Measurements from ENCODE around the gene IGF1. TPM values are rescaled to one million over a fixed set of nuclear protein-coding genes. Genes with fewer than 3 reads are reported as not detected.

Gene IGF1
- total RNA-seq, 4 donors from 2014 or later, result 3.6 to 161 (median 33.9) TPM

DNA sequence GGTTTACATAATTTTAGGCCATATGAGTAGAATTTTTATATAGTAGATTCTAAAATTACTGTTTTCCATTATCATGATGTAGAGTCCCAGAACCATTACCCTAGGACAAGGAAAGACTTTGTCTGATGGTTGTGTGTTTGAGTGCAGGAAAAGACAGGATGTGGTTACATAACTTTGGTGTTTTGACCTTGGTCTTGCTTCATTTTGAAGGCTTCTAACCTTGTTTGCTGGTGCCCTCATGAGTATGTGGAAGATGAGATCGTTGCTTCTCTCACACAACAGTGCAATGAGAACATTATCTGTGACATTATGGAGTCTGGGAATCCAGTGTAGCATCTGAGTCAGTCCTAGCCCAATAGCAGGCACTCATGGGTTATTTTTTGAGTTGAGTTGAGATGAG, 106.2 kb downstream of the IGF1 start:
- H3K4me1 ChIP-seq, result no peaks in the 10 kb centered on the region
- no peaks in the 10 kb centered on the region for H3K36me3 ChIP-seq
- TF ChIP-seq, protein P1, sequence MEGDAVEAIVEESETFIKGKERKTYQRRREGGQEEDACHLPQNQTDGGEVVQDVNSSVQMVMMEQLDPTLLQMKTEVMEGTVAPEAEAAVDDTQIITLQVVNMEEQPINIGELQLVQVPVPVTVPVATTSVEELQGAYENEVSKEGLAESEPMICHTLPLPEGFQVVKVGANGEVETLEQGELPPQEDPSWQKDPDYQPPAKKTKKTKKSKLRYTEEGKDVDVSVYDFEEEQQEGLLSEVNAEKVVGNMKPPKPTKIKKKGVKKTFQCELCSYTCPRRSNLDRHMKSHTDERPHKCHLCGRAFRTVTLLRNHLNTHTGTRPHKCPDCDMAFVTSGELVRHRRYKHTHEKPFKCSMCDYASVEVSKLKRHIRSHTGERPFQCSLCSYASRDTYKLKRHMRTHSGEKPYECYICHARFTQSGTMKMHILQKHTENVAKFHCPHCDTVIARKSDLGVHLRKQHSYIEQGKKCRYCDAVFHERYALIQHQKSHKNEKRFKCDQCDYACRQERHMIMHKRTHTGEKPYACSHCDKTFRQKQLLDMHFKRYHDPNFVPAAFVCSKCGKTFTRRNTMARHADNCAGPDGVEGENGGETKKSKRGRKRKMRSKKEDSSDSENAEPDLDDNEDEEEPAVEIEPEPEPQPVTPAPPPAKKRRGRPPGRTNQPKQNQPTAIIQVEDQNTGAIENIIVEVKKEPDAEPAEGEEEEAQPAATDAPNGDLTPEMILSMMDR (IDR thresholded peaks at IDR 0.05), result no peak
- no peak for TF ChIP-seq POLR2A (IDR thresholded peaks at IDR 0.05)
- H3K9me3 ChIP-seq, result no peaks in the 10 kb centered on the region
- no peak overlapping the region for H3K27ac ChIP-seq
- no peaks in the 10 kb centered on the region for H3K27me3 ChIP-seq
- intact Hi-C loops (cut with DNase I; ENCODE audit: low total_unique reads), result no loop called here
- no peak for DNase-seq
- H3K4me3 ChIP-seq, result no peak overlapping the region

DNA sequence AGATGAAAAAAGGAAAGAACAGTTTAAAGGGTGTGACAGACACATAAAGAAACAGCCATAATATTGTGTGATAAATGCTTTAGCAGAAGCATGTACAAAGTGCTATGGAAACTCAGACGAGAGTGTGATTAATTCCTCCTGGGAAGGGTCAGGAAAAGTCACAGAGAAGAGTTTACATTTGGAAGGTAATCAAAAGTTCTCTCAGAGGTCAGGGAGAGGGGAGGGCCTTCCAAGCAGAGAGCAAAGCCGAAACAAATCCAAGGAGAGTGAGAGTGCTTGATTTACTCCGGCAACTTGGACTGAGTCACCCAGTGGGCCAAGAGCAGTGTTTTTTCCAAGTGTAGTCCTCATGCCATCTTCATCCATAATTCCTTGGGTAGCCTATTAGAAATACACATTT, 108.3 kb downstream of the IGF1 start:
- H3K36me3 ChIP-seq, result no peaks in the 10 kb centered on the region
- TF ChIP-seq, protein P1 (IDR thresholded peaks at IDR 0.05), result no peak
- TF ChIP-seq POLR2A (IDR thresholded peaks at IDR 0.05), result no peak
- H3K4me1 ChIP-seq, result no peaks in the 10 kb centered on the region
- DNase-seq, result no peak
- no peaks in the 10 kb centered on the region for H3K9me3 ChIP-seq
- H3K4me3 ChIP-seq, result no peak overlapping the region
- no peaks in the 10 kb centered on the region for H3K27me3 ChIP-seq
- H3K27ac ChIP-seq, result no peak overlapping the region
- intact Hi-C loops (cut with DNase I; ENCODE audit: low total_unique reads), result no loop called here

DNA sequence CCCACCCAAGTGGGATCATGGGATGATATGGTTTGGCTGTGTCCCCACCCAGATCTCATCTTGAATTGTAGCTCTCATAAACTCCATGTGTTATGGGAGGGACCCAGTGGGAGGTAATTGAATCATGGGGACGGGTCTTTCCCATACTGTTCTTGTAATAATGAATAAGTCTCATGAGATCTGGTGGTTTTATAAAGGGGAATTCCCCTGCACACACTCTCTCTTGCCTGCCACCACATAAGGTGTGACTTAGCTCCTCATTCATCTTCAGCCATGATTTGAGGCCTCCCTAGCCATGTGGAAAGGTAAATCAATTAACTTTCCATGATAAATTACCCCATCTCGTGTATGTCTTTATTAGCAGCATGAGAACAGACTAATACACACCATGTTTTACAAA, 109.2 kb downstream of the IGF1 start:
- no peak for TF ChIP-seq POLR2A (IDR thresholded peaks at IDR 0.05)
- TF ChIP-seq, protein P1 (IDR thresholded peaks at IDR 0.05), result no peak
- Histone ChIP-seq H3K27me3 (no peaks in the 10 kb centered on the region), H3K9me3 (no peaks in the 10 kb centered on the region), H3K4me1 (no peaks in the 10 kb centered on the region), H3K36me3 (no peaks in the 10 kb centered on the region), H3K4me3 (no peak overlapping the region), H3K27ac (no peak overlapping the region)
- DNase-seq, result no peak
- intact Hi-C loops (cut with DNase I; ENCODE audit: low total_unique reads), result no loop called here

DNA sequence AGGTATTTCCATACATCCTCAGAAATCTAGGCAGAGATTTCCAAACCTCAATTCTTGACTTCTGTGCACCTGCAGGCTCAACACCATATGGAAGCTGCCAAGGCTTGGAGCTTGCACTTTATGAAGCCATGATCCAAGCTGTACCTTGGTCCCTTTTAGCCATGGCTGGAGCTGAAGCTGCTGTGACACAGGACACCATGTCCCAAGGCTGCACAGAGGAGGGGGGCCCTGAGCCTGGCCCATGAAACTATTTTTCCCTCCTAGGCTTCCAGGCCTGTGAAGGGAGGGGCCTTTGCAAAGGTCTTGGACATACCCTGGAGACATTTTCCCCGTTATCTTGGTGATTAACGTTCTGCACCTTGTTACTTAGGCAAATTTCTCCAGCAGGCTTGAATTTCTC, 110.5 kb downstream of the IGF1 start:
- TF ChIP-seq, protein P1 (IDR thresholded peaks at IDR 0.05), result no peak
- no peak for TF ChIP-seq POLR2A (IDR thresholded peaks at IDR 0.05)
- Histone ChIP-seq H3K4me1 (no peaks in the 10 kb centered on the region), H3K9me3 (no peaks in the 10 kb centered on the region), H3K36me3 (no peaks in the 10 kb centered on the region), H3K27ac (no peak overlapping the region), H3K27me3 (no peaks in the 10 kb centered on the region), H3K4me3 (no peak overlapping the region)
- no peak for DNase-seq
- intact Hi-C loops (cut with DNase I; ENCODE audit: low total_unique reads), result no loop called here

DNA sequence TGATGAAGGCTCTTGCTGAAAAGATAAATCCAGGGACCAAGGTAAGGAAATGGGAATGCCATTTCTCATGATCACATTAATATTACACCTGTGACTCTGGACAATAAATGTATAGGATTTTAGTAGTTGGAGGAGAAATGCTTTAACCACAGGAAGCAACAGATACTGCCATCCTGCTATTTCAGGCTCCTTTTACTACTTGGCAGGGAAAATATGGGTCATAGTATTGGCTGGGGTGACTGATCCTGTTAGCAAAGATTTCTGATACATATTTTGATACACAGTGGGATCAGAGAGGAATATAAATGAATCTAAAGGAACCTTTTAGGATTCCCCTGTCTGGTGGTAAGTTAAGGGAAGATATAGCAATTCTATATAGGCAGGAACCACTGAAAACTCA, 115.0 kb downstream of the IGF1 start:
- H3K4me1 ChIP-seq, result no peaks in the 10 kb centered on the region
- no peak overlapping the region for H3K27ac ChIP-seq
- no peak for DNase-seq
- TF ChIP-seq POLR2A (IDR thresholded peaks at IDR 0.05), result no peak
- no peaks in the 10 kb centered on the region for H3K27me3 ChIP-seq
- no peak overlapping the region for H3K4me3 ChIP-seq
- H3K36me3 ChIP-seq, result no peaks in the 10 kb centered on the region
- intact Hi-C loops (cut with DNase I; ENCODE audit: low total_unique reads), result no loop called here
- H3K9me3 ChIP-seq, result no peaks in the 10 kb centered on the region

DNA sequence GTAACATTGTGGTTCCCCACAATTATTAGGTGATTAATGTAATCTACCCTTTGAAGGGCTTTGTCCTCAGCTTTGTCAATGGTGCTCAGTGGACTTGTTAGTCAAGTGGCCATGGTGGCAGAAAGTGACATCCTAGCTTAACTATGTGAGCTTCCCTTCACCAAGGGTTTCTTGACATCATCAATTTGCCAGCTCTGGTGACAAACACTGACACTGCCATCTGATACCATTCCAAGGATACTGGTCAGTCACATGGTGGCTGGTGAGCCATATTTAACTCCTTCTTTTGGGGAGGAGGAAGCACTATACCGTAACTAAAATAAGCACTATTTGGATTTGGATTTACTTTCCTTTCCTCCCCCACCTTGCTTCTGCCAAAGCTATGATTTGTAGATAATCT, 115.7 kb downstream of the IGF1 start:
- Histone ChIP-seq H3K27ac (no peak overlapping the region), H3K4me1 (no peaks in the 10 kb centered on the region), H3K36me3 (no peaks in the 10 kb centered on the region), H3K9me3 (no peaks in the 10 kb centered on the region), H3K27me3 (no peaks in the 10 kb centered on the region), H3K4me3 (no peak overlapping the region)
- TF ChIP-seq, protein P1 (IDR thresholded peaks at IDR 0.05), result no peak
- no peak for TF ChIP-seq POLR2A (IDR thresholded peaks at IDR 0.05)
- DNase-seq, result no peak
- intact Hi-C loops (cut with DNase I; ENCODE audit: low total_unique reads), result no loop called here
